Measurements from ENCODE around the gene HIVEP2.

The HIVEP2 gene

DNA sequence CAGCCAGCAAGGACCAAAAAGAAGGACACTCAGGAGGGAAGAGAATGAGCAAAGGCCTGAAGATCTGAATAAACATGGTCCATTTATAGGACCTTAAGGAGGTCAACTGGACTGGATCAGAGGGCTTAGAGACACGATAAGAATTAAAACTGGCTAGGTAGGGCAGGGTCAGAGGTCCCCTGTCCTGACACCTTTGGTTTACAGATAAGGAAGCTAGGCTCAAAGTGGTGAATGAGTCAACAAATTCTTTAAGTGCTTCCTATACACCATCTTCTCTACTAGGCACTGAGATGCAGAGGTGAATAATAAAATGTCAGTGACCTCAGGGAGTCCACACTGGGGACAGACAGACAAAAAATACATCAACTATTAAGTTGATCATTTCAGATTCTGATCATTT lies 70.3 kb downstream of the HIVEP2 start:
- Histone ChIP-seq H3K36me3 (no peaks in the 10 kb centered on the region), H3K27me3 (no peaks in the 10 kb centered on the region), H3K4me1 (ENCODE audit: control insufficient read depth in 1 of 2, insufficient read depth in 1 of 2, low read depth in 1 of 2, low read length in 1 of 2) (no peaks in the 10 kb centered on the region), H3K9me3 (no peaks in the 10 kb centered on the region), H3K27ac (no peak overlapping the region), H3K4me3 (ENCODE audit: low read depth in 1 of 2, low read length in 1 of 2) (no peak overlapping the region)
- TF ChIP-seq, protein P1, sequence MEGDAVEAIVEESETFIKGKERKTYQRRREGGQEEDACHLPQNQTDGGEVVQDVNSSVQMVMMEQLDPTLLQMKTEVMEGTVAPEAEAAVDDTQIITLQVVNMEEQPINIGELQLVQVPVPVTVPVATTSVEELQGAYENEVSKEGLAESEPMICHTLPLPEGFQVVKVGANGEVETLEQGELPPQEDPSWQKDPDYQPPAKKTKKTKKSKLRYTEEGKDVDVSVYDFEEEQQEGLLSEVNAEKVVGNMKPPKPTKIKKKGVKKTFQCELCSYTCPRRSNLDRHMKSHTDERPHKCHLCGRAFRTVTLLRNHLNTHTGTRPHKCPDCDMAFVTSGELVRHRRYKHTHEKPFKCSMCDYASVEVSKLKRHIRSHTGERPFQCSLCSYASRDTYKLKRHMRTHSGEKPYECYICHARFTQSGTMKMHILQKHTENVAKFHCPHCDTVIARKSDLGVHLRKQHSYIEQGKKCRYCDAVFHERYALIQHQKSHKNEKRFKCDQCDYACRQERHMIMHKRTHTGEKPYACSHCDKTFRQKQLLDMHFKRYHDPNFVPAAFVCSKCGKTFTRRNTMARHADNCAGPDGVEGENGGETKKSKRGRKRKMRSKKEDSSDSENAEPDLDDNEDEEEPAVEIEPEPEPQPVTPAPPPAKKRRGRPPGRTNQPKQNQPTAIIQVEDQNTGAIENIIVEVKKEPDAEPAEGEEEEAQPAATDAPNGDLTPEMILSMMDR (IDR thresholded peaks at IDR 0.05): no peak

DNA sequence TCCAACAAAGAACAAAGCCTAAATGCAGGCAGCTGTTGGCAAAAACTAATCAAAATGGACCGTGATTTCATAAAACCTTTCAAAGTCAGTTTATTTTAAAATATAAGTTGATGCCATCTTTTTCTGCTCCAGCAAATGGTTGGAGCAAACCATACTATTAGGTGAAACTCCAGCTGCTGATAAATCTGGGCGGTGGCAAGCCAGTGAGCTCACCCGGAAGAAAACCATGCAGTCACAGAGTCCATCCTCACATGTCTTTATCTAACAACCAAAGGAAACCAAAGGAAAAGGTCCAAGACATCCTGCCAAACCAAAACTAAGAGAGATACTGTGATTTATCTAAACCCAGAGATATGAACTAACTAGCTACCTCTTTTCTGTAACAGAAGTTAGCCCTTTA lies 72.6 kb downstream of the HIVEP2 start:
- TF ChIP-seq, protein P1 (IDR thresholded peaks at IDR 0.05): no peak
- Histone ChIP-seq H3K27me3 (no peaks in the 10 kb centered on the region), H3K4me1 (ENCODE audit: control insufficient read depth in 1 of 2, insufficient read depth in 1 of 2, low read depth in 1 of 2, low read length in 1 of 2) (peaks cover 10 to 15% of the 10 kb centered on the region in 2 experiments), H3K9me3 (no peaks in the 10 kb centered on the region), H3K27ac (no peak overlapping the region), H3K36me3 (no peaks in the 10 kb centered on the region), H3K4me3 (ENCODE audit: low read depth in 1 of 2, low read length in 1 of 2) (no peak overlapping the region)

DNA sequence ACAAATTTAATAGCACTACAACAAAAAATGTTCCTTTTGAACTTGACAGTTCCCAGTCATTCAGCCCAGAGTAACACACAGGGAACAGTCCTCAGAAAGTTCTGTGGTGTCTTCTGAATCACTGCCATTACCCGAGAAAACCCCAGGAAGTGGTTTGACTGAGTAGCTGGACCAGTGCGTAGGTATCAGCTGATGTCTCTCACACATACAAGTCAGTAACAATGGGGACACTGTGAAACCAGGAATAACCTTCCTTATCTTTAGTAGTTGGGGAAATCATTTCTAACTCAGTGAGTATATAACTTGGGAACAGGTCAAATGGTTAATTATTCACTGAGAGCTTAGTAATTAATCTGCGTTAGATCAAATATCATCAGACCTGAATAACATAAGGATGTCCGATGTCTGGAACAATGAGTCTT lies 73.1 kb downstream of the HIVEP2 start:
- H3K4me1 ChIP-seq (ENCODE audit: control insufficient read depth in 1 of 2, insufficient read depth in 1 of 2, low read depth in 1 of 2, low read length in 1 of 2): peaks cover 10 to 18% of the 10 kb centered on the region in 2 experiments
- no peaks in the 10 kb centered on the region for H3K27me3 ChIP-seq
- H3K4me3 ChIP-seq (ENCODE audit: low read depth in 1 of 2, low read length in 1 of 2): no peak overlapping the region
- no peaks in the 10 kb centered on the region for H3K9me3 ChIP-seq
- H3K36me3 ChIP-seq: no peaks in the 10 kb centered on the region
- TF ChIP-seq, protein P1 (IDR thresholded peaks at IDR 0.05): no peak
- H3K27ac ChIP-seq: no peak overlapping the region

DNA sequence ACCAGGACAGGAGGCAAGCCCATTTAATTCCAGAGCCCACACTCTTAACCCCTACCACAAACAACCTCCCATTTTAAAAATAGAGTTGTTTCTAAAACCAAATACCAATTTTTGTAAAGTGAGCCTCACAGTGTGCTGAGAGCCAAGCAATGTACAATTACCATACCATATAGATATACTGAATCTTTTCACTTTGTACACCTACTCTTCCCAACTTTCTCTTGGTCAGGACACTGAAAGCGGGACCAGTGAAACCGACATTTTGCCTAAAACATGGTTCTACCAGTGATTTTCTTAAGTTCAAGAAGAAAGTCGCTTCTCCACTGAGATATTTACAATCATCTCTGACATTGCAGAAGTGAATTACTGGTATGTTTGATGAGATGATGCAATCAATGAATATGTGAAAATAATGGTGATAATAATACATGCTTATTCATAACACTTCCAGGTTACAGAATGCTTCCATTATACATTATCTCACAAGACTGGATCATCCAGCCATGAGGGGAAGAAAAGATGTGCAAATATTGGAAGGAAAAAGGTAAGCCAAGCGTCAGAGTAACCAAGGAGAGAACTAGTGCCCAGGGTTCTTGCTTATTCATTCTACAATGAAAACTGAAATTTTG lies 74.1 kb downstream of the HIVEP2 start:
- no peaks in the 10 kb centered on the region for H3K27me3 ChIP-seq
- H3K36me3 ChIP-seq: no peaks in the 10 kb centered on the region
- H3K4me3 ChIP-seq (ENCODE audit: low read depth in 1 of 2, low read length in 1 of 2): no peak overlapping the region
- no peak overlapping the region for H3K27ac ChIP-seq
- H3K4me1 ChIP-seq (ENCODE audit: control insufficient read depth in 1 of 2, insufficient read depth in 1 of 2, low read depth in 1 of 2, low read length in 1 of 2): peaks cover 10 to 18% of the 10 kb centered on the region in 2 experiments
- H3K9me3 ChIP-seq: no peaks in the 10 kb centered on the region
- TF ChIP-seq, protein P1 (IDR thresholded peaks at IDR 0.05): no peak

DNA sequence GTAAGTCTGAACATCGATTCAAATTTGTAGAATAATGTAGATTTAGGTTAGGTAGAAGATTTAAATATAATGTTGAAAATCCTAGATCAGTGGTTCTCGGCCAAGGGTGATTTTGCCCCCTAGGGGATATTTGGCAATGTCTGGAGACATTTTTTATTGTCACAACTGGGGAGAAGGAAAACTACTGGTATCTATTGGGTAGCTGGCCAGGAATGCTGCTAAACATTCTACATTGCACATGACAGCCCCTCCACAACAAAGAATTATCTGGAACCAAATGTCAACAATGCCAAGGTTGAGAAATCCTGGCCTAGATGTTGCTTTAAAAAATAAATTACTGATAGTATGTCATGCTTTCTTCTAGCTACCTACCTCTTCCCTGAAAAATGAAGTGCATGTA lies 76.1 kb downstream of the HIVEP2 start:
- H3K9me3 ChIP-seq: no peaks in the 10 kb centered on the region
- peaks cover 10 to 18% of the 10 kb centered on the region in 2 experiments for H3K4me1 ChIP-seq (ENCODE audit: control insufficient read depth in 1 of 2, insufficient read depth in 1 of 2, low read depth in 1 of 2, low read length in 1 of 2)
- no peaks in the 10 kb centered on the region for H3K27me3 ChIP-seq
- no peak overlapping the region for H3K4me3 ChIP-seq (ENCODE audit: low read depth in 1 of 2, low read length in 1 of 2)
- H3K36me3 ChIP-seq: no peaks in the 10 kb centered on the region
- TF ChIP-seq, protein P1 (IDR thresholded peaks at IDR 0.05): no peak
- H3K27ac ChIP-seq: no peak overlapping the region
